Glutamatergic neuron (in vitro differentiated cells): ENCODE results near the gene POLR1E. TPM values are rescaled to one million over a fixed set of nuclear protein-coding genes. Genes with fewer than 3 reads are reported as not detected.

Source experiments
- DNase-seq: peaks from one replicate; pipeline ENCODE4 v3.0.0; 2022
- H3K27ac Mint-ChIP-seq: one replicate; pipeline ENCODE4 v1.8.0; 2020; ENCODE audit warnings: mild to moderate bottlenecking, mixed read lengths, inconsistent platforms; ENCODE audit not compliant: unreplicated experiment
- H3K27me3 Mint-ChIP-seq: one replicate; pipeline ENCODE4 v1.8.0; 2020; ENCODE audit warnings: mild to moderate bottlenecking, moderate library complexity, mixed read lengths, inconsistent platforms; ENCODE audit not compliant: unreplicated experiment
- H3K36me3 Mint-ChIP-seq: one replicate; pipeline ENCODE4 v1.8.0; 2020; ENCODE audit warnings: mild to moderate bottlenecking, mixed read lengths, inconsistent platforms; ENCODE audit not compliant: unreplicated experiment
- H3K4me1 Mint-ChIP-seq: one replicate; pipeline ENCODE4 v1.8.0; 2020; ENCODE audit warnings: mild to moderate bottlenecking, low read depth, mixed read lengths, inconsistent platforms; ENCODE audit not compliant: unreplicated experiment
- H3K4me3 Mint-ChIP-seq: one replicate; pipeline ENCODE4 v1.8.0; 2020; ENCODE audit warnings: mild to moderate bottlenecking, mixed read lengths, inconsistent platforms; ENCODE audit not compliant: unreplicated experiment
- H3K9me3 Mint-ChIP-seq: one replicate; pipeline ENCODE4 v1.8.0; 2020; ENCODE audit warnings: mild to moderate bottlenecking, moderate library complexity, mixed read lengths, inconsistent platforms; ENCODE audit not compliant: unreplicated experiment
- CTCF ChIP-seq: fragments of 200-600 bp; sonication (generic); IDR thresholded peaks from one replicate; pipeline ENCODE4 v1.5.0; 2021; ENCODE audit not compliant: partially characterized antibody, unreplicated experiment
- total RNA-seq: library from RNA; stranded (reverse); fragmentation: NEBNext Ultra II Directional; extraction: Animal tissue kit (Norgen Biotek cat#: 25700); gene quantifications from one replicate; pipeline ENCODE4 v1.2.1, GENCODE V29; 2021; ENCODE audit not compliant: unreplicated experiment

The POLR1E gene
- total RNA-seq, 1 donor from 2014 or later: 58.2 TPM

GRCh38 chr9:37522971-37523370 is 37.2 kb downstream of the POLR1E start:
- no peak overlapping the region for H3K4me3 Mint-ChIP-seq
- no peak for TF ChIP-seq CTCF
- H3K27me3 Mint-ChIP-seq: peaks cover 4% of the 10 kb centered on the region
- no peak for DNase-seq
- no peak overlapping the region for H3K27ac Mint-ChIP-seq
- H3K36me3 Mint-ChIP-seq: peaks cover 18% of the 10 kb centered on the region
- H3K9me3 Mint-ChIP-seq: no peaks in the 10 kb centered on the region
- no peaks in the 10 kb centered on the region for H3K4me1 Mint-ChIP-seq

- Mint-ChIP-seq H3K4me1 (no peaks in the 10 kb centered on the region), H3K9me3 (peaks cover 1% of the 10 kb centered on the region), H3K4me3 (no peak overlapping the region), H3K27me3 (peaks cover 4% of the 10 kb centered on the region), H3K27ac (no peak overlapping the region), H3K36me3 (peaks cover 18% of the 10 kb centered on the region)
- no peak for DNase-seq
- no peak for TF ChIP-seq CTCF
Observed at GRCh38 chr9:37523916-37524315, 38.2 kb downstream of the POLR1E start.

DNA sequence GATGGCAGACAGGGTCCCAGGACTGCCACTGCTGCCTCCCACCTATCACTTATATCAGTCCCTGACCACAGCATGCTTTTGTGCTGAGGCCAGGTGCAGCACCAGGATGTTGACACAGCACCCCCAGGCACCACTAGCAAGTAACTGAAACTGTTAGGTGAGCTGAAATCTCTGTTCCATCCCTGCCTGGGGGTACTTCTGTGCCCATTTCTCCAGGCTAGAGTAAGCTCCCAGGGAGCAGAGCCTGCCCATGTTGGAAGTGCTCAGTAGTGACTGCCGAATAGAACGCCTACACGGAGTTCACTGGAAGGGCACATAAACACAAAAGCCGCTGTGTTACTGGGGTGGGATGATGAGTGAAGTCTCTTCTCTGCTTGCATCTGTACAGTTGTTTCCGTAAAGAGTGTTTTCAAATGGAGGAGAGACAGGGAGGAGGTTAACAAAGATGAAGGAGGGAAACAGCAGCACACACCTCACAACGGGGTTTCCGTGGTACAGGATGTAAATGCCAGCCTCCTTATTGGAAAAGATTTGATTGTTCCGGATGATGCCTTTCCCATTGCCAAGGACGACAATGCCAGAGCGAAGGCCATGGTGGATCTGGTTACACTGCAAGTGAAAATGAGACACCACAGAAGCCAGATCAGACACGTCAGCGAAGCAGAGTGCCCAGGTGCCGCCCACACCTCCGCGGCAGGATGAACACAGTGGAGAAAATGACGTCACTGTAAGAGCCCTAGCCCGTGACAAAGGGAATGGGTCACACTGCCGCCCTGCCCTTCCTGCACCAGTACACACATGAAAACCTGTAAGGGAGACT is 43.1 kb downstream of the POLR1E start:
- H3K27ac Mint-ChIP-seq: no peak overlapping the region

DNA sequence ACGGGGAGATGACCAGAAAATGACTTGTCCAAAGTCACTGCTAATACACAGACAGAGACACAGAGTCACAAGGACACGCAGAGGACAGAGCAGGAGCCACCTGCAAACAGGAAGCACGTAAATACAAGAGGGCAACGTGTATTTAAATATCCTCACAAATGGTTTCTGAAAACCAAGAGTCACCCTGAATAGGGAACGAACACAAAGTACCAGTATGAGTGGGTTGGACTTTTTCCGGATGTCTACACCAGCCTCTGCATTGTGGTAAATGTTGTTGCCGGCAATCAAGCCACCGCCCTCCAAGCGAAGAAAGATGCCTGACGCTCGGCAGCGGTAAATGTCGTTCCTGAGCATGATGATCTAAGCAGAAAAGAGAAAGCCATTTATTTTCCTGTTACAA is 46.0 kb downstream of the POLR1E start:
- Mint-ChIP-seq H3K9me3 (peaks cover 1% of the 10 kb centered on the region), H3K27ac (no peak overlapping the region), H3K36me3 (peaks cover 8% of the 10 kb centered on the region), H3K4me1 (peaks cover 4% of the 10 kb centered on the region), H3K4me3 (no peak overlapping the region), H3K27me3 (peaks cover 2% of the 10 kb centered on the region)
- no peak for TF ChIP-seq CTCF
- DNase-seq: no peak

More for the DNA sequence above, 43.1 kb downstream of the POLR1E start:
- Mint-ChIP-seq H3K27me3 (no peaks in the 10 kb centered on the region), H3K4me1 (no peaks in the 10 kb centered on the region), H3K9me3 (peaks cover 1% of the 10 kb centered on the region), H3K36me3 (peaks cover 8% of the 10 kb centered on the region), H3K4me3 (no peak overlapping the region)
- DNase-seq: no peak
- no peak for TF ChIP-seq CTCF

DNA sequence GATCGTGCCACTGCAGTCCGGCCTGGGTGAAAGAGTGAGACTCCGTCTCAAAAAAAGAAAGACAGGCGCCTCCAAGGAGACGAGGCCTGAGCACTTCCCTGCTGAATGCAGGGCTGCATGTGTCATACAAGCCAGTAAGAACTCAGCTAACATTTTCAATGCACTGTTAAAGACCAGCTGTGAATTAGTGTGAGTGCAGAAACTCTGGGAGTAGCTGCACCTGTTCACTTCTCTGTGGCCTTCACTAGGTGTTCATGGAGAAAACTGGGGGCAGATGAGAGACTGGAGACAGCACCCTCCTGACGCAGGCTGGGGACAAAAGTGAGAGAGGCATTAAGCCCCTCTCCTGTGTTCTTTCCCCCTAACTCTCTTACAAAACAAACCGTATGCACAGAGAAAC is 48.7 kb downstream of the POLR1E start:
- Mint-ChIP-seq H3K27ac (no peak overlapping the region), H3K27me3 (peaks cover 2% of the 10 kb centered on the region)

More for the DNA sequence above, 48.7 kb downstream of the POLR1E start:
- no peak for TF ChIP-seq CTCF
- peaks cover 4% of the 10 kb centered on the region for H3K4me1 Mint-ChIP-seq
- no peak overlapping the region for H3K4me3 Mint-ChIP-seq
- H3K36me3 Mint-ChIP-seq: peaks cover 4% of the 10 kb centered on the region
- no peaks in the 10 kb centered on the region for H3K9me3 Mint-ChIP-seq
- no peak for DNase-seq
